HuH-7 (cell line): ENCODE results near the gene LRRC32.

Experiments used
- DNase-seq: peaks from one replicate; pipeline ENCODE4 v3.0.0; 2011; ENCODE audit warnings: low spot score

The LRRC32 gene

DNA sequence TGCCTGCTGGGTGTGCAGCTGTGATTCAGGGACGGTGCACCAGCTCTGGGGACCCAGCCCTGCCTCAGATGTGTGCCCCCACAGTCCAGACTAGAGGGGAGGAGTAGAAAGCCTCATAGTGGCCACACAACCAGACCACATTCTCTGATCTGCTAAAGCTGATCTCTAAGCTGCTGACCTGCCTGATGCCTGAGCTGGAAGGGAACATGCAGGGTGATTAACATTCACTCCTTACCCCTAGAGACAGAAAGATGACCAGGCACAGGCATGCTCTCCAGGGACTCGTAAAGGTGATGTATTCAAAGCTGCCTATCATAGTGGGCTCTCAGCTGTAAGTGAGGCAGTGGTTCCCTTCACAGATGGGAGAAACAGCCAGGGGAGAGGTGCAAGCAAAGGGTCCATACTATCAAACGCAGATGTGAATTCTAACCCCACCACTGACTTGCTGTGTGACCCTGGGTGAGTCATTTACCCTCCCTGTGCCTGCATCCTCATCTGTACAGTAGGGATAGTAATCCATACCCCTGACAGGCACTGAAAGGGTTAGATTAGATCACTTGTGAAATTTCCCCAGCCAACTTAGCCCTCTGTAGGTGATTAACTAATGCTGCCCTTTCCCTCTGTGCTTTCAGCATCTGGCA lies 29.0 kb upstream of the LRRC32 start:
- DNase-seq = no peak

DNA sequence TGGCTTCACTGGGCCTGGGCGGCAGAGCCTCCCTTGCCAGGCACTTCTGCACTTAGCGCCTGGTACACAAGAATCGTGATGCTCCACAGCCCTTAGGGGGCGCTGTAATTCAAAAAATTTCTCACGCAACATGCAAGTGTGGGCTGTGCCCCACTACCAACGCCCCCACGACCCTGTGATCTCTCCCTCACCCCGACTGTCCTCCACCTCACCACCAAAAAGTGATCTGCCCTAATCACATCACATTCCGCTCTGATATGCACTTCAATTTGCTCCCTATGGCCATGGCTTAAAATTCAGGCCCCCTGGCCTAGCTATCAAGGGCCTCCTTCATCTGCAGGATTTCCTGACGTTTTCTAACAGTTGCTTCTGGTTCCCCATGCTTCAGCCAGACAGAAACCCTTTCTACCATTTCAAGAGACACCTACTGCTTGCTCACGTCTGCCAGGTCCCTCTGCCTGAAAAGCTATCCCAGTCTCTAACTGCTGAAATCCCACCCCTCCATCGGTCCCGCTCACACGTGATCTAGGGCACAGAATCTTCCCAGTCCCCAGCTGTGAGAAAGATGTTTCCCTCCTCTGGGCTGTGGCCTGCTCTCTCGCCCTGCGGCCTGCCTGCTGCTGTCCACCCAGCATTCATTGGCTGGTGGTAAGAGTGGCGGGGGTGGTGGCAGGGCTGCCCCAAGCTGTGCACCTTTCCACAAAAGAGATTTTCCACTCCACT lies 27.9 kb upstream of the LRRC32 start:
- peak; percentile 36 for DNase-seq

DNA sequence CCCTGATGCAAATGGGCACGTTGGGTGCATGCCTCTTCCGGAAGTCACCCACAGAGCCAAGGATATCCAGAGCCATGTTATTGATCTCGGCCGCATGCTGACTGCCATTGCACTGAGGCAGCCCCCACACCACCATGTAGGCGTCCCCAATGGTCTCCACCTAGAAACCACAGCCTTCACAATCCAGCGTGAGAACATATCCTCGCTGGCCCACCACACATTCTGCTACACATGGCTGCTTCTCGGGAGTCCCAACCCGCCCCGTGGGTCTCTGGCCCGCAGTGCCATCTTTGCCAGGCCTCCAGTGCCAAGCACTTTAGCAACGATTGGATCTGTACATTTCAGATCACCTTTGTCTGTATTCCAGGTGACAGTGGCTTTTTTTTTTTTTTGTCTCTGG lies 26.2 kb upstream of the LRRC32 start:
- no peak for DNase-seq

DNA sequence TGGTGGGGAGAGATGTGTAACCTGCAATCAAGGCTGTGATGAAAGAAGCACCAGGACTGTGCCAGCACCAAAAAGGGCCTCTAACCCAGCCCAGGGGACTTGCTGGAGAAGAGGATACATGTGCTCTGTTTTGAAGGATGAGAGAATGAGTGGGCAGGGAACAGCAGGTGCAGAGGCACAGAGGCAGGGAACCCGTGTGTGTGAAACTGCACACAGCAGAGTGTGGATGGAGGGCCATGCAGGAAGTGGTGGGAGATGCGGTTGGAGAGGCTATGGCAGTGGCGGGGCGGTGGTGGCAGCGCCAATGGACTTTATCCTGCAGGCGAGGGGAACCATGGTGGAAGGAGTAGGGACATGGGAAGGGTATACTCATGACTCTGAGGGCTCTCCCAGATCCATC lies 25.2 kb upstream of the LRRC32 start:
- no peak for DNase-seq

DNA sequence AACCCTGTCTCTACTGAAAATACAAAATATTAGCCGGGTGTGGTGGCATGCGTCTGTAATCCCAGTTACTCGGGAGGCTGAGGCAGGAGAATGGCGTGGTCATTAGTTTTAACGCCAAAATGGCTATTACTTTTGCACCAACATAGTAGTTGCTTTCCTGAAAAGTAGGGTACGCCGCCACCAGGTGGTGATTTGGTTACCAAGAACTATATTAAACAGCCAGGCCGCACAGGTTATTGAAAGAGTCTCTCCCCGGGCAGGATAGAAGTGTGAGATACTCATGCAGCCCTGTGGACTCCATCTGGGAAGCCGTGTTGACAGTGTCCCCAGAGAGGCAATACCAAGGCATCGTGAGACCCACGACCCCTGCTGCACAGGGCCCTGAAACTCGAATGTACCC lies 24.6 kb upstream of the LRRC32 start:
- no peak for DNase-seq

DNA sequence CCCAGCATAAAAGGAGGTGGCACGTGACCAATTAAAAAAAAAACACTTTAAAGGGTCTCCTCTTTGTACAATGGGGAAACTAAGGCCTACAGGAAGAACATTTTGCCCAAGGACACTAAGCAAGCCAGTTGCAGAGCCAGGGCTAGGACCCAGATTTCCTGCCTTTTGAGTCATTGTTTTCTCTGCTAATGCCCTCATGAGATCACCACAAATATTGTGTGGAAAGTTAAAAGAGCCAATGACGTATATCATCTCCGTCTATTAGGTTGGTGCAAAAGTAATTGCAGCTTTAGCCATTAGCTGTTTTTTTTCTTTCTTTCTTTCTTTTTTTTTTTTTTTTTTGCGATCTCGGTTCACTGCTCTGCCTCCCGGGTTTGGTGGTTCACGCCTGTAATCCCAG lies 24.1 kb upstream of the LRRC32 start:
- DNase-seq = no peak

DNA sequence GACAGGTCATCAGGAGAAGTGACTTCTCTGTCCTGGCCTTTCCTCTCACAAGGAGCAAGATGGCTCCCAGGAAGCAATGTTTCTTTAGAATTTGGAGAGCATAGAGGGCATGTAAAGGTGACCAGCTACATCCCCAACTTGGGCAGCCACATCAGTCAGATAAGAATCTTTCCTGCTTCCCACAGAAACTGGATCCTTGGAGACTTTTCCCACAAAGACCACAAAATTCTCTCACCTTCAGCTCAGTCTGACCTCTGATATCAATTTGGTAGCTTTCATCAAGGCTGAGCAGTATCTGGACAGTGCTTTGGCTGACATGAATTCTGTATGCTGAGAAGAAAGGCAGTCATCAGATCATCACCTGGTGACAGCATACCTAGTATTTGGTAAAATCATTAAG lies 23.3 kb upstream of the LRRC32 start:
- no peak for DNase-seq

DNA sequence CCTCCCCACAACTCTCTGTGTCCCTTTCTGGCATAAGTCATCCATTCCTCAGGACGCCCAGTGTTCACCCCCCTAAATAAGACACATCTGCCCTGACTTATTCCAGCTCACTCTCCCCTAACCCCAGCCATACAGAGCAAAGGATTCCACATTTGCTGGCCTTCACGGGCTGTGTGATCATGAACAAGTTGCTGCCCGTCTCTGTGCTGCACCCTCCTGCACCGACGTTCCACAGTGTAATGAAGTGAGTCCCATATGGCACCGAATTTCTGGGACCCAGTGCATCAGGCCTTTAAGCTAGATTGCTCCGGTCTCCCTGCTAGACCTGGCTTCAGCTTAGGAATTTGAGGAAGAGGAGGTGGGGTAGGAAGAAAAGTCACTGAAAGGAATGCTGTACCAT lies 22.4 kb upstream of the LRRC32 start:
- DNase-seq = no peak

DNA sequence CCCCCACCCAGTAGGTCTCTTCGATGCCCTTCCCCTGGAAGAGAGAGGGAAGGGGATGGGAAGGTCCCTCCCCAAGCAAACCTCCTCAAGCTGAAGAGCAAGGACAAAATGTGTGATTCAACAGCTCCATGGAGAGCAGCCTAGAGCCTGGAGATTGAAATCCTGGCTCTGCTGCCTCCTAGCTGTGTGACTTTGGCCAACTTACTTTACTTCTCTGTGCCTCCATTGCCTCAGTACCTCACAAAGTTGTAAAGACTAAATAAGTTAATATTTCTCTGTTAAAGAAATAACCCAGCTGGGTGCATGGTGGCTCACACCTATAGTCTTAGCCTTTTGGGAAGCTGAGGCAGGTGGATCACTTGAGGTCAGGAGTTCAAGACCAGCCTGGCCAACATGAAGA lies 21.1 kb upstream of the LRRC32 start:
- DNase-seq = no peak

DNA sequence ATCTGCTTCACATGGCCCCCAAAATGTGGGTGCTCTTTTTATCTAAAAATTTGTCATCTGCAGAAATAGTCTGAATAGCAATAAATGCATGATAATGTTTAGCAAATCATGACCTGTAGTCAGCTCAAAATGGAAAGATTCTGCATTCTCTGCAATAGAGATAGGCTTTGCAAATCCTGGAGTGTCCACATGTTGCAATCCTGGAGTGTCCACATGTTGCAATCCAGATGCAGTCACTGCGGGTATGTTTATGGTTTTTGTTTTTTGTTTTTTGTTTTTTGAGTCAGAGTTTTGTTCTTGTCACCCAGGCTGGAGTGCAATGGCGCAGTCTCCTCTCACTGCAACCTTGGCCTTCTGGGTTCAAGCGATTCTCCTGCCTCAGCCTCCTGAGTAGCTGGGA lies 20.2 kb upstream of the LRRC32 start:
- peak; percentile 47 for DNase-seq

DNA sequence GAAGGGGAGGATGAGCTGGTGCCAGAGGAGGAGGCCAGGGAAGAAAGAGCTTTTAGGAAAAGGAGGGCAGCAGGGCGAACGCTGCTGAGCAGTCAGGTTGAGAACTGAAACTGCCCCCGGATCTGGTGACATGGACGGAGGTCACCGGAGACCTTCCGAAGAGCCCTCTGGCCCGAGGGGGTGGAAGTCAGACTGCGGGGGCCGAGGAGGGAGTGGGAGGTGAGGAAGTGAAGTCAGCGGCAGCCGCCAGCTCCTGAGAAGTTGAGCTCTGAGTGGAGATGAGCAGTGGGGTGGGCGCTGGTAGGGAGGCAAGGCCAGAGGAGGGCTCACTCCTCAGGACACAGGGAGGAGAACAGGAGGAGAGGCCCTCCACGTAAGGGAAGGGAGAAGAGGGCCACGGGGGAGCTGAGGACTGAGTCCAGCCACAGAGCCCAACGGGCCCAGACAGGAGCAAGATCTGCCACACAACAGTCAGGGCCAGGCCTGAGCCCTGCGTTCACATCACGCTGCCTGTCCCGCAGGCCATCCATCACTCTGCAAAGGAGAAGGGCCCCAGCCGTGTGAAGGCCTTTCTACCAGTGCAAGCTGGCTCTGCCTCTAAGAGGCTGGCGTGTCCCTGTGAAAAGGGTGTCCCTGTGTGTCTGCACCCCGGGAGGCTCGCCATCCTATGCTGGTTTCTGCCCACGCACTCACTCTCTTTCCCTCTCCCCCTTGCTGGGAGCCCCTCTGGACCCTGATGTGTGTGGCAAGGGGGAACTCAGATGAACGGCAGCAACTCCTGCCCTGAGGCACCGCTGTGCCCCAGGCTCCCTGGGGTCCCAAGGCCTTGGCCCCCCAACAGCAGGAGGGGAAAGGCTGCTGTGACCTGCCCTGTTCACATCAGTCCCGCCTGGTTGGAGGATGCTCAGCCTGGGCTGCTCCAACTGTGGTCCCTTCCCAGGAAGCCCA lies 19.0 kb upstream of the LRRC32 start:
- DNase-seq = no peak

DNA sequence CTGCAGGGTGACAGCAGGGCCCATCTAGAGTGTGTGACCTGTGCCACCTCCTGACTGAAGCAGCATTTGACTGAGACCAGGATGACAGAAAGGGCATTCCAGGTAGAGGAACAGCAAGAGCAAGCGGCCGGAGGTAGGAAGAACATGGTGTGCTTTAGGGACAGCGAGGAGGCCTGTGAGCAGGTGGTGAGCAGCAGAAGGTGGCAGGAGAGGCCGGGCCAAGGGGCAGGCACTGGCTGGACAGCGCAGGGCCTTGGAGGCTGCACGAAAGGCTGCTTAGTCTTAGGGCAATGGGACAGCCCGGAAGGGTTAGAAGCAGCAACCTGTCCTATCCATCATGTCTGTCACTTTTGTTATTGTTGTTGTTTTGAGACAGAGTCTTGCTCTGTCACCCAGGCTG lies 17.6 kb upstream of the LRRC32 start:
- no peak for DNase-seq

DNA sequence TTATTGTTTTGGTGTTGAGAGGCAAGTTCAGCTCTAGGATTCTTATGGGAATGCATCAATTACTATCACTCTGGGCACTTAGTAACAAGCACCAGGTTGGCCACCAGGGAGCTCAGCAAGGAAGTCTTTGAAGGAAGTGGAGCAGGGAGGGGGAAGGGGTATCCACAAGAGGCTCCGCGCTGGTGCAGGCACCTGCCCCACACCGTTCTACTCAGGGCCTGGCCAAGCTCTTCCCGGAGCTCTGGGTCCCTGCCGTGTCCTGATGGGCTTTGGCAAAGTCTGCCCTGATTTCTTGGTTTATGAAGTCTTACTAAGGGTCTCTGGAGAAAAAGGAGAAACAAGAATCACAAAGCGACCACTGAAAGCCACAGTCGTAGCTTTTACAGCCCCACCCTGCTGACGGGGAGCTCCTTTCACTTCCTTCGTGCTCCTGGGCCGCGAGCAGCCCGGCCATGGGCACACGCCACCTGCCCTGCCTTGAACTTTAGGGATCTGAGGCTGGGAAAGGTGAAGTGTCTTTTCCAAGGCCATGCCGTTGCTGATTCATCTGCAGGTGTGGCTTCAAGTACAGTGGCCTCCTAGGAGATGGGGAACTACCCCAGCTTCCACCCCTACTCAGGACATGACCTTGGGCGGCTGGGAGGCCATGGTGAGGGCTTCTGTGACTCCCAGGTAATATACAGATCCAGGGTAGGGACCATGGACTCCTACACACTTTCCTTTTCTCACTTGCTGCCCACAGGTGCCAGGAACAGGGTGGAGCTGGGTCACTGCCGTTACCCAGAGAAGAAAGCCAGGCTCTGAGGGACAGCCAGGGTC lies 15.9 kb upstream of the LRRC32 start:
- no peak for DNase-seq

DNA sequence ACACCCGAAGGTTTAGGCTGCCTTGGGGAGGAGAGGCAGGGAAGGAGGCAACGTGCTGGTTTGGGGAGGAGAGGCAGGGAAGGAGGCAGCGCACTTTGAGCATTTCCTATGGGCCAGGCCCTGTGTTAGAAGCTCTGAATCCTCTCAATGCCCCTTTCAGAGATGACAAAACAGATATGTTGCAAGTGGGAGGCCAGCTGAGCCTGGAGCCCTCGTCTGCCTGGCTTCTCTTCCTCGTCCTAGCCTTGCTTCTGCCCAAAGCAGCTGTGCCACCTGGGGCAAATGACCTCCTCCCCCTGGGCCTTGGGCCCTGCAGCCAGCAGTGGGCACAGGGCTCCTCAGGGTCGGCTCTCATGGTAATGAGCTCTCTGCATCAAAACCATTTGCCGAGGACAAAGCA lies 15.3 kb upstream of the LRRC32 start:
- DNase-seq = no peak

DNA sequence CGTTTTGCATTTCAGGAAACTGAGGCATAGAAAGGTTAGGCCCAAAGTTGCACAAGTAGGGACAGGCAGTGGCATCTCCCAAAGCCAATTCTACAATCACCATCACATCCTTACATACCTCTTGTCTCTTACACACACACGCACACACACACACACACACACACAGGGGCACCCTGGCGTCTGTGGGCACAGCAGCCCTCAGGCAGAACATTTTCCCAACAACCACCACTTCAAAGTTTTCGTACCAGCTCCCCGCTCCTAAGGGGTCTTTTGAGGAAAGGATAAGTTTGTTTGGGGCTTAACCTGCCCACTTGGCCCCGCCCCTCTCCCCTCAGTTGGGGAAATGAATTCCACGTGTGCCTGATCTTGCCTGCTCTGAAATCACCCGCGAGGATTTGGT lies 14.7 kb upstream of the LRRC32 start:
- DNase-seq = no peak

DNA sequence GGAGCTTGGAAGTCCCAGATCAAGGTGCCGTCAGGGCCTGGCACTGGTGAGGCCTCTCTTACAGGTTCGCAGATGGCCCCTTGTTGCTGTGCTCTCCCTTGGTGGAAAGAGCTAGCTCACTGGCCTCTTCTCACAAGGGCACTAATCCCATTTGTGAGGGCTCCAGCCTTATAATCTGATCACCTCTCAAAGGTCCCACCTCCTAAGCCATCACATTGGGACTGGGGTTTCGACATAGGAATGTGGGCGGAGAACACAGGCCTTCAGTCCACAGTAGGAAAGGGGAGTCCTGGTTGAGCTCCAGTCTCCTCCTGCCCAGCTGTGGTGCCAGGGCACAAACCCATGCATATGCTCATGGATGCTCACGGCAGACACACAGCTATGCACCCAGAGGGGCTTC lies 14.0 kb upstream of the LRRC32 start:
- DNase-seq = peak; percentile 40

DNA sequence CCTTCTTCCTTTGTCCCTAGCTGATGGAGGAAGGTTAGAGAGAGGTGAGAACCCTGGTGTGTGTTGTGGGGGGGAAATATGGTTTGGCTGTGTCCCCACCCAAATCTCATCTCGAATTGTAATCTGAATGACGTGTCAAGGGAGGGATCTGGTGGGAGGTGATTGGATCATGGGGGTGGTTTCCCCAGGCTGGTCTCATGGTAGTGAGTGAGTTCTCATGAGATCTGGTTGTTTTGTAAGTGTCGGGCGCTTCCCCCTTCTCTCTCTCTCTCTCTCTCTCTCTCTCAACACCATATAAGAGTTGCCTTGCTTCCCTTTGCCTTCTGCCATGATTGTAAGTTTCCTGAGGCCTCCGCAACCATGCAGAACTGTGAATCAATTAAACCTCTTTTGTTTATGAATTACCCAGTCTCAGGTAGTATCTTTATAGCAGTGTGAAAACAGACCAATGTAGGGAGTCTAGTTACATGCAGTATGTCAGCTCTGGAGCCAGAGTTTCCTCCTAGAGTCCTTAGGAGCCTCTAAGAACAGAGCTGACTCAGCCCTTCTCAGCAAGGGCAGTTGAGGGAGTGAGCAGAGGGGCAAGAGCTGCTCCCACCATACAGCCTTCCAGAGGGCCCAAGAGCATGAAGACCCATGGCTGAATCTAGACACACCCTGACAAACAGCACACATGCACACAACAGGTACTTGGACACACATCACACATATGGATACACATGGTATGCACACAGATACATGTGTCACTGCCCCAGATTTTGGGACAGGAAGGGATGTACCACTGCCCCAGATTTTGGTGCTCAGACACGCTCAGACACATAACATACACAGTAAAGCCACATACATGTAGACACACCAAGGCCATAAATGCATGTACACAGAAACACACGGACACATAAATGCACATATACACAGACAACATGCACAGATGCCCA lies 12.9 kb upstream of the LRRC32 start:
- no peak for DNase-seq

DNA sequence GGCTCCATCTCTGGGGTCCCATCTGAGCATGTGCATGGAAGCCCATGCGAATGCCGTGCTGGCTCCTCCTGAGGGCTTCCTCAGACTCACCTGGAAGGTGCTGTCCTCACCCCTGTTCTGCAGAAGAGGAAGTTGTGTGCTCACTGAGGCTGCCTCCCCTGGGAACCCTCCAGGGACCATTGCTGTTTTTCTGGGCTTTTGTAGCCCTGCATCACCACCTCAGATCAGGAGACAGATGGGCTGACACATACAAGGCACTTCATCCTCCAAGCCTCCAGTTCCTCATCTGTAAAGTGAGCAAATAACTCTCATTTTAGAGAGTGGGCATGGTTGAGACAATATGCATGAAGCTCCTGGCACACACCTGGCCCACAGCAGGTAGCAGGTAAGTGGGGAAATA lies 12.1 kb upstream of the LRRC32 start:
- no peak for DNase-seq

DNA sequence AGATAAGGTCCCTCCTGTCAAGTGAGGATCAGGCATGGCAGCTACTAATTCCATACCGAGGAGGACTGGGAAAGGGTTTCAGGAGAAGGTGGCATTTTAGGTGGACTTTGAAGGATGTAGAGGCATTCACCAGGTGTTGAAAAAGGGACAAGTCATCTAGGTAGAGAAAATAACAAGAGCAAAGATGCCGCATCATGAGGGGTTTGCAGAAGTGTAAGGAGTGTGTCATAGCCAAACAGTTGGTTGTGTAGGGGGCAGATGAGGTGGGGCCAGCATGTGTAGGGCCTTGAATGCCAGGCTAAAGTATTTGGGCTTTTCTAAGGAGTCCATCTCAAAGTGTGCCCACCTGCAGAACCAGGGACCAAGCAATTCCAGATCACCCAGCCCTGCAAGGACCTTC lies 11.6 kb upstream of the LRRC32 start:
- no peak for DNase-seq

DNA sequence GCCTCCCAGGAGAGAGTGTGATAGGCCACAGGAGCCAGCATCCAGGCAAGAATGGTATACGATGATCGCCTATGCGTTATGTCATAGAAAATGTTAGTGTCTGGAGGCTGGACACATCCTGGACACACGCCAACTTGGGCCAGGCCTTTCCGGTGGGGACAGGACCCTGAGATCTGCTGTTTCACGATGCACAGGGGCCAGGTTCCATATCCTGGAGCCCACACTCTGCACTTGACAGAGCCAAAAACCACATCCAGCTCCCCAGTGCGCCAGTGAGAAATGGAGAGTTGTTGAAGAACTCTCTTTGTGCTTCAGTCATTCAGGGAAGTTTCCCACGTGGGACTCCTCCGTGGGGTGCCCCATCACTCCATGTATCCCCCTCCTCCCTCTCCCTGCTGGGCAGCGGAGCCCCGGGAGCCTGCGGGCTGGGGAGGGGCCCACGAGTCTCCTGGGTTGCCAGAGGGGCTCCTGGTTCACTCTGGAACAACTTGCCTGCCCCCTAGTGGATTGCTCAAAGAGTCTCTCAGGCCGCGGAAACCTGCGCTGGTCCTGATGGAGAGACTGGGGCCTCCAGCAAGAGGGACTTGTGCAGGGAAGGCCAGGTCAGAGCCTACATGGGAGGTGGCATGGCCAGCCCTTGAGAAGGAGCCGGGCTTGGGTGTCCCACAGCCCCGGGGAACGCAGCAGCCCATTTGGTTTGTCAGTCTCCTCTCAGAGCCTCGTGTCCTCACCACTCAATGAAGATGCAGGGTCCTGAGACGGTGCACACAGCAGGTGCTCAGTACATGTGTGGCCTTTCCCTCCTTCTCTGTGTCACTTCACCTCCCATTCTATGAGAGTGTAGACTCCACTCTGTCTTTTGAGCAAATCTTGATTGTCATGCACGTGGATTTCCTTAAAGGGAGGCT lies 10.2 kb upstream of the LRRC32 start:
- DNase-seq = peak; percentile 89
